Large intestine (tissue), 3 donors: ENCODE results near the gene LRRC45. TPM values are rescaled to one million over a fixed set of nuclear protein-coding genes. Genes with fewer than 3 reads are reported as not detected.

ENCODE experiments used
- DNase-seq, 2 donors: peaks; one replicate each; pipeline versions ENCODE4 v3.0.0 to v3.0.0-alpha.2; 2013
- H3K27ac ChIP-seq: one replicate; pipeline ENCODE4 v1.5.1; 2013; ENCODE audit warnings: low read length
- H3K27me3 ChIP-seq: 2 replicates; pipeline ENCODE4 v1.6.1; 2013; ENCODE audit warnings: low read length; ENCODE audit not compliant: control insufficient read depth, insufficient read depth
- H3K36me3 ChIP-seq: 2 replicates; pipeline ENCODE4 v1.6.1; 2013; ENCODE audit warnings: low read length; ENCODE audit not compliant: control insufficient read depth, insufficient read depth
- H3K4me1 ChIP-seq: one replicate; pipeline ENCODE4 v1.6.1; 2013; ENCODE audit warnings: low read length; ENCODE audit not compliant: control insufficient read depth, insufficient read depth
- H3K4me3 ChIP-seq: one replicate; pipeline ENCODE4 v1.5.1; 2013; ENCODE audit warnings: low read length
- H3K9me3 ChIP-seq: one replicate; pipeline ENCODE4 v1.6.1; 2013; ENCODE audit warnings: mild to moderate bottlenecking, low read depth, low read length, moderate library complexity; ENCODE audit not compliant: control insufficient read depth
- WGBS: methylation state at CpG from one replicate; pipeline ENCODE4 v1.1.5; 2013; ENCODE audit warnings: low lambda C conversion rate; ENCODE audit not compliant: insufficient coverage; 5-methylcytosine and 5-hydroxymethylcytosine counted together
- polyA plus RNA-seq: library from polyadenylated mRNA; unstranded; fragments of 120-200 nt; gene quantifications from one replicate; pipeline ENCODE4 v1.2.1, GENCODE V29; 2013

LRRC45 gene
- polyA plus RNA-seq, 1 donor, result 14.4 TPM

GRCh38 chr17:82008258-82008940 lies 14.7 kb upstream of the LRRC45 start:
- peaks cover 23% of the 10 kb centered on the region for H3K36me3 ChIP-seq
- peaks cover 4% of the 10 kb centered on the region for H3K4me1 ChIP-seq
- no peak for DNase-seq
- no peak overlapping the region for H3K4me3 ChIP-seq
- no peaks in the 10 kb centered on the region for H3K9me3 ChIP-seq
- H3K27me3 ChIP-seq, result no peaks in the 10 kb centered on the region
- WGBS, result no CpG with 5 or more reads among the region's 26 CpGs
- no peak overlapping the region for H3K27ac ChIP-seq

DNA sequence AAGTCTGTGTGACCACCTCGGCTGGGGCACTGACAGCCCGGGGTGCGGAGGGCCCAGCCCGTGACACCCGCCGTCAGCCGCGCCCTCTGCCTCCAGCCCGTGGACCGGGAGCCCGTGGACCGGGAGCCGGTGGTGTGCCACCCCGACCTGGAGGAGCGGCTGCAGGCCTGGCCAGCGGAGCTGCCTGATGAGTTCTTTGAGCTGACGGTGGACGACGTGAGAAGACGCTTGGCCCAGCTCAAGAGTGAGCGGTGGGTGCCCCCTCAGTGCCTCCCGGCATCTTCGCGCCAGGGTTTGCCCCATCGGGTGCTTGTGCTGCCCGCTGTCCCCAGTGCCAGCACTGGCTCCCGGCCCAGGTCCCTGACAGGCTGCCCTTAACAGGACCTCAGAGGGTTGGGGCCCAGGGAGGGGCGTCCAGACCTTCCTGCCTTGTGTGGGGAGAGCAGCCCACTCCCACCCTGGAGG lies 14.1 kb upstream of the LRRC45 start:
- Histone ChIP-seq H3K36me3 (peaks cover 23% of the 10 kb centered on the region), H3K27ac (no peak overlapping the region), H3K9me3 (no peaks in the 10 kb centered on the region), H3K27me3 (no peaks in the 10 kb centered on the region), H3K4me1 (no peaks in the 10 kb centered on the region), H3K4me3 (no peak overlapping the region)
- no peak for DNase-seq
- WGBS, result no CpG with 5 or more reads among the region's 28 CpGs

- H3K4me1 ChIP-seq, result no peaks in the 10 kb centered on the region
- WGBS, result no CpG with 5 or more reads among the region's 15 CpGs
- no peak overlapping the region for H3K27ac ChIP-seq
- peaks cover 23% of the 10 kb centered on the region for H3K36me3 ChIP-seq
- no peaks in the 10 kb centered on the region for H3K27me3 ChIP-seq
- no peak overlapping the region for H3K4me3 ChIP-seq
- no peak for DNase-seq
- no peaks in the 10 kb centered on the region for H3K9me3 ChIP-seq
Measured at GRCh38 chr17:82009413-82009812, 13.7 kb upstream of the LRRC45 start.

- H3K4me3 ChIP-seq, result no peak overlapping the region
- H3K4me1 ChIP-seq, result no peaks in the 10 kb centered on the region
- H3K27me3 ChIP-seq, result no peaks in the 10 kb centered on the region
- no peak for DNase-seq
- WGBS, result no CpG with 5 or more reads among the region's 39 CpGs
- no peak overlapping the region for H3K27ac ChIP-seq
- peaks cover 23% of the 10 kb centered on the region for H3K36me3 ChIP-seq
- no peaks in the 10 kb centered on the region for H3K9me3 ChIP-seq
Measured at GRCh38 chr17:82010575-82011525, 12.3 kb upstream of the LRRC45 start.

GRCh38 chr17:82011617-82012187 lies 11.4 kb upstream of the LRRC45 start:
- DNase-seq, result no peak
- no peak overlapping the region for H3K27ac ChIP-seq
- peaks cover 23% of the 10 kb centered on the region for H3K36me3 ChIP-seq
- WGBS, result no CpG with 5 or more reads among the region's 19 CpGs
- H3K27me3 ChIP-seq, result no peaks in the 10 kb centered on the region
- H3K4me1 ChIP-seq, result no peaks in the 10 kb centered on the region
- no peaks in the 10 kb centered on the region for H3K9me3 ChIP-seq
- H3K4me3 ChIP-seq, result no peak overlapping the region

DNA sequence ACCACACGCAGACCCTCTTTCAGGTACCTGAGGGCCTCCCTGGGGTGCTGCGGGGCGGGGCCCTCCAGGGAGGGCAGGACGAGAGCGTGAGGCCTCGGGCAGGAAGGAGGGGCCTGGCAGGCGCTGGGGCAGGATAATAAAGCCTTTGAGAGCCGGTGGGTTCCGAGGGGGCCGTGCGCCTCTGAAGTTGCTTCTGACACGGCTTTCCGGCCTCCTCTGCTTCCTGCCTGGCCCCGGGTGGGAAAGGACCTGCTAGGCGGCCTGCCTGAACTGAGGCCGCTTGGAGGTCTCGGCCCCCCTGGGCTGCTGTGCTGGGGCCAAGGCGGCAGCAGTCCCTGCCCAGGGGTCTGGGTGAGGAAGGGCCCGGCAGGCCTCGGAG lies 10.9 kb upstream of the LRRC45 start:
- no peaks in the 10 kb centered on the region for H3K9me3 ChIP-seq
- H3K4me3 ChIP-seq, result no peak overlapping the region
- WGBS, result no CpG with 5 or more reads among the region's 20 CpGs
- no peak for DNase-seq
- H3K4me1 ChIP-seq, result no peaks in the 10 kb centered on the region
- H3K27ac ChIP-seq, result no peak overlapping the region
- no peaks in the 10 kb centered on the region for H3K27me3 ChIP-seq
- H3K36me3 ChIP-seq, result peaks cover 23% of the 10 kb centered on the region

- Histone ChIP-seq H3K27me3 (no peaks in the 10 kb centered on the region), H3K27ac (no peak overlapping the region), H3K36me3 (peaks cover 24% of the 10 kb centered on the region), H3K4me1 (no peaks in the 10 kb centered on the region), H3K4me3 (no peak overlapping the region), H3K9me3 (no peaks in the 10 kb centered on the region)
- no peak for DNase-seq
- no CpG with 5 or more reads among the region's 19 CpGs for WGBS
Measured at GRCh38 chr17:82012640-82013295, 10.3 kb upstream of the LRRC45 start.

DNA sequence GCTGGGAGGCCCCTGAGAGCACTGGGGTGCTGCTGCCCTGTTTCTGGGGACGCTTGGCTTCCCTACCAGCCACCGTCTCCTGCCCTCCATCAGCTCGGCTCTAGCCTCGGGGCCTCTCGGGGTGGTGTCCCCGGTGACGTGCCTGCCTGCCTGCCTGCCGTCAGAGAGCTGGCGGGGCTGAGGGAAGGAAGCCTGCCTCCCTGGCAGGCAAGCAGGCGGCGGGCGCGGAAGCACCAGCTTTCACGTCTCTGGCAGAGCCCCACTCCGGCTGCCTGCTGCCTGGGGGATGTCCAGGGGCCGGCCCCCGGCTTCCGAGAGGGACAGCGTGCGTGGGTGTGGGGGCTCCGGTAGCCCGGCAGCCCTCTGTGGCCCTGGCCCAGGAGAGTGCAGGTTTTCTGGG lies 9.8 kb upstream of the LRRC45 start:
- H3K4me1 ChIP-seq, result no peaks in the 10 kb centered on the region
- H3K36me3 ChIP-seq, result peaks cover 30% of the 10 kb centered on the region
- H3K27ac ChIP-seq, result no peak overlapping the region
- H3K27me3 ChIP-seq, result no peaks in the 10 kb centered on the region
- no peak overlapping the region for H3K4me3 ChIP-seq
- no peak for DNase-seq
- WGBS, result no CpG with 5 or more reads among the region's 22 CpGs
- H3K9me3 ChIP-seq, result no peaks in the 10 kb centered on the region

GRCh38 chr17:82013772-82014321 lies 9.3 kb upstream of the LRRC45 start:
- H3K27ac ChIP-seq, result no peak overlapping the region
- H3K9me3 ChIP-seq, result no peaks in the 10 kb centered on the region
- H3K4me1 ChIP-seq, result no peaks in the 10 kb centered on the region
- no peak for DNase-seq
- WGBS, result no CpG with 5 or more reads among the region's 16 CpGs
- H3K4me3 ChIP-seq, result no peak overlapping the region
- H3K36me3 ChIP-seq, result peaks cover 34% of the 10 kb centered on the region
- H3K27me3 ChIP-seq, result no peaks in the 10 kb centered on the region

- Histone ChIP-seq H3K36me3 (peaks cover 34% of the 10 kb centered on the region), H3K4me1 (no peaks in the 10 kb centered on the region), H3K9me3 (no peaks in the 10 kb centered on the region), H3K4me3 (no peak overlapping the region), H3K27me3 (no peaks in the 10 kb centered on the region), H3K27ac (no peak overlapping the region)
- no CpG with 5 or more reads among the region's 23 CpGs for WGBS
- DNase-seq, result no peak
Measured at GRCh38 chr17:82014432-82014831, 8.7 kb upstream of the LRRC45 start.
